ENCODE data around the gene RAD51B. TPM values are rescaled to one million over a fixed set of nuclear protein-coding genes. Genes with fewer than 3 reads are reported as not detected.

RAD51B gene
- total and polyA plus RNA-seq, 9 of the 15 experiments (the other 6 are each of a cell fraction or from before 2014, with no cell fraction given): 8.5 to 17.3 (median 11.3) TPM

DNA sequence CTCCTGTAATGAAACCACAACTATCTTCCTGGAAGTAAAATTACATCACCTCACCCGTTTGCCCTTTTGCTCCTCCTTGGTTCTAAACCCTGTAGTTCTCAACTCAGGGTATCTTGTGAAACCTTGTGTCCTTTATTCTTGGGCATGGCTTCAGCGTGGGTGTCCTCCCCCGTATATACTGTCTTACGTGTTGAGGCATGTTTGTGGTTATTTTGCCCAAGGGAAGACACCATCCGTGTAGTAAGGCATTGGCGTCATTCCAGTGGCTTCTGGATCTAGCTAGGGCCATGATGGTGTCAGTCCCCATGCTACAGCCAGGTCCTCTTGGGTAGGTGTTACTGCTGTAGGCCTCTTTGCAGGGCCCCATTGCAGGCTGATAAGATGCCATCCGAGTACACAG lies 857.9 kb downstream of the RAD51B start:
- no TSS peak for BruUV-seq (replicated peaks)
- CTCF ChIA-PET (ENCODE audit: low intra/inter-chr PET ratio): no interaction called here
- 20% methylated on average over 5 of the region's 7 CpGs for WGBS (ENCODE audit: insufficient coverage, low coverage, missing lambda C conversion rate)
- ATAC-seq: no peak
- Histone ChIP-seq H3K9ac (ENCODE audit: insufficient read depth in 1 of 2, low read depth in 2 of 2, low read length in 2 of 2) (no peak overlapping the region), H3K4me1 (replicated peaks in 1 of 2; ENCODE audit: control insufficient read depth in 2 of 2, insufficient read depth in 2 of 2, low read length in 2 of 2) (peaks cover 0 to 14% of the 10 kb centered on the region in 2 experiments; a peak in 3 of 5 replicates), H3K79me2 (ENCODE audit: control insufficient read depth, insufficient read depth, low read length) (no peaks in the 10 kb centered on the region), H4K20me1 (replicated peaks; ENCODE audit: control insufficient read depth, insufficient read depth, low read length) (no peaks in the 10 kb centered on the region), H3K4me2 (ENCODE audit: insufficient read depth, low read length) (no peak overlapping the region), H3K9me1 (ENCODE audit: control insufficient read depth, insufficient read depth, low read length) (no peaks in the 10 kb centered on the region), H3K9me3 (replicated peaks; ENCODE audit: control insufficient read depth, insufficient read depth, low read depth, low read length) (peaks cover 5% of the 10 kb centered on the region), H3K27ac (ENCODE audit: extremely low read depth, low read depth, low read length) (no peak overlapping the region), H3K4me3 (no peak overlapping the region), H3K36me3 (ENCODE audit: control insufficient read depth, insufficient read depth, low read length) (no peaks in the 10 kb centered on the region), H3K27me3 (ENCODE audit: control insufficient read depth in 2 of 2, insufficient read depth in 2 of 2, low read length in 2 of 2) (no peaks in the 10 kb centered on the region; a peak in 1 of 5 replicates), H2AFZ (ENCODE audit: low read depth, low read length) (no peak overlapping the region)
- DNase-seq (ENCODE audit: extremely low read depth in 1 of 4, low spot score in 3 of 4): no peak
- no peak for TF ChIP-seq SUPT5H (IDR thresholded peaks at IDR 0.05)
- TF ChIP-seq MXI1 (IDR thresholded peaks at IDR 0.05; ENCODE audit: low read depth, low read length): no peak
- TF ChIP-seq NFIC (IDR thresholded peaks at IDR 0.05): 0 out of 2 replicates have a peak, but pooled peaks have one; percentile 11
- TF ChIP-seq HINFP (tag; conservative IDR thresholded peaks at IDR 0.05; ENCODE audit: low read depth): no peak
- TF ChIP-seq FOXK1 (CRISPR knock-in tag; IDR thresholded peaks at IDR 0.05; ENCODE audit: borderline replicate concordance): no peak
- peak; percentile 29; the same call in 1 of the 2 replicates for TF ChIP-seq EGR1 (conservative IDR thresholded peaks at IDR 0.05)
- FAIRE-seq: no peak
- POLR2A ChIA-PET: interaction anchor here (1.5 kb wide), 1 partner anchor 11 kb away, joined by 4 read pairs; no protein-coding TSS in a partner anchor
- intact Hi-C loops (cut with micrococcal nuclease) (no loop called here), in situ Hi-C loops (cut with MboI) (no loop called here)

All from K562 (cell line).